Mesendoderm (in vitro differentiated cells): Measurements from ENCODE around the gene UBAP2.

Experiments
- DNase-seq: peaks from one replicate; pipeline ENCODE4 v3.0.0; 2013
- H2AK5ac ChIP-seq: 2 replicates; pipeline ENCODE4 v1.6.1; 2013; ENCODE audit warnings: low read length, inconsistent platforms
- H2BK120ac ChIP-seq: 2 replicates; pipeline ENCODE4 v1.6.1; 2013; ENCODE audit warnings: low read depth, mild to moderate bottlenecking, low read length, moderate library complexity, mixed read lengths
- H2BK15ac ChIP-seq: replicated peaks from 2 replicates; pipeline ENCODE4 v1.6.1; 2013; ENCODE audit warnings: low read depth, mild to moderate bottlenecking, moderate library complexity
- H2BK5ac ChIP-seq: 2 replicates; pipeline ENCODE4 v1.6.1; 2013; ENCODE audit warnings: low read length, inconsistent platforms
- H3K18ac ChIP-seq: 2 replicates; pipeline ENCODE4 v1.6.1; 2013; ENCODE audit warnings: mild to moderate bottlenecking, low read length, mixed read lengths
- H3K23ac ChIP-seq: one replicate; pipeline ENCODE4 v1.6.1; 2013; ENCODE audit warnings: low read length
- H3K27ac ChIP-seq: 2 replicates; pipeline ENCODE4 v1.5.1; 2013; ENCODE audit warnings: low read depth, mild to moderate bottlenecking, inconsistent platforms, low read length, moderate library complexity
- H3K27me3 ChIP-seq: 2 replicates; pipeline ENCODE4 v1.6.1; 2013; ENCODE audit warnings: low read length, control low read depth, mild to moderate bottlenecking, inconsistent platforms; ENCODE audit not compliant: insufficient read depth, poor library complexity
- H3K36me3 ChIP-seq: 2 replicates; pipeline ENCODE4 v1.6.1; 2013; ENCODE audit warnings: low read length, inconsistent platforms; ENCODE audit not compliant: control insufficient read depth, insufficient read depth
- H3K4ac ChIP-seq: one replicate; pipeline ENCODE4 v1.6.1; 2013; ENCODE audit warnings: low read depth, mild to moderate bottlenecking, low read length, moderate library complexity
- H3K4me1 ChIP-seq: 2 replicates; pipeline ENCODE4 v1.6.1; 2013; ENCODE audit warnings: low read depth, low read length, inconsistent platforms; ENCODE audit not compliant: control insufficient read depth
- H3K4me2 ChIP-seq: 2 replicates; pipeline ENCODE4 v1.6.1; 2013; ENCODE audit warnings: low read length
- H3K4me3 ChIP-seq: 2 replicates; pipeline ENCODE4 v1.5.1; 2013; ENCODE audit warnings: mild to moderate bottlenecking, low read length
- H3K56ac ChIP-seq: one replicate; pipeline ENCODE4 v1.6.1; 2013; ENCODE audit warnings: low read length
- H3K79me1 ChIP-seq: 2 replicates; pipeline ENCODE4 v1.6.1; 2013; ENCODE audit warnings: low read length, inconsistent platforms
- H3K79me2 ChIP-seq: 2 replicates; pipeline ENCODE4 v1.6.1; 2013; ENCODE audit warnings: mild to moderate bottlenecking, low read length; ENCODE audit not compliant: control insufficient read depth, insufficient read depth
- H3K9ac ChIP-seq: 2 replicates; pipeline ENCODE4 v1.6.1; 2013; ENCODE audit warnings: low read length, inconsistent platforms
- H4K5ac ChIP-seq: one replicate; pipeline ENCODE4 v1.6.1; 2013; ENCODE audit warnings: low read length
- H4K8ac ChIP-seq: one replicate; pipeline ENCODE4 v1.6.1; 2013; ENCODE audit warnings: low read depth, mild to moderate bottlenecking, control low read depth, low read length, moderate library complexity
- WGBS: extraction: QIAGEN DNeasy Blood & Tissue Kit; methylation state at CpG from one replicate; pipeline ENCODE4 v1.1.7; 2013; ENCODE audit warnings: low lambda C conversion rate, missing lambda C conversion rate; ENCODE audit not compliant: insufficient coverage; ENCODE audit errors: extremely low coverage; 5-methylcytosine and 5-hydroxymethylcytosine counted together

The UBAP2 gene

DNA sequence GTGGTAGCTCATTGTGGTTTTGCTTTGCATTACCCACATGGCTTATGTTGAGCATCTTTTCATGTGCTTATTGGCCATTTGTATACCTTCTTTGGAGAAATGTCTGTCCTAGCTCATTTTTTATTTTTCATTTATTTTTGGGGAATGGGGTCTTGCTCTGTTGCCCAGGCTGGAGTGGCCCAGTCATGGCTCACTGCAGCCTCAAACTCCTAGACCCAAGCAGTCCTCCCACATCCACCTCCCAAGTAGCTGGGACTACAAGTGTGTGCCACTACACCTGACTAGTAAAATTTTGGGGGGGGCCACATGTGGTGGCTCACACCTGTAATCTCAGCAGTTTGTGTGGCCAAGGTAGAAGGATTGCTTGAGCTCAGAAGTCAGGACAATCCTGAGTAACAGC is 154.4 kb downstream of the UBAP2 start:
- no peak overlapping the region for H2AK5ac ChIP-seq
- no peak overlapping the region for H3K18ac ChIP-seq
- DNase-seq: no peak
- no peak overlapping the region for H3K56ac ChIP-seq
- H3K23ac ChIP-seq: no peak overlapping the region
- no peaks in the 10 kb centered on the region for H3K36me3 ChIP-seq
- no peak overlapping the region for H4K5ac ChIP-seq
- no peak overlapping the region for H3K9ac ChIP-seq
- H3K4me3 ChIP-seq: no peak overlapping the region
- H2BK5ac ChIP-seq: no peak overlapping the region
- no peak overlapping the region for H2BK120ac ChIP-seq
- peaks cover 4% of the 10 kb centered on the region for H3K79me2 ChIP-seq
- no peaks in the 10 kb centered on the region for H3K4me1 ChIP-seq
- H4K8ac ChIP-seq: no peak overlapping the region
- H3K27me3 ChIP-seq: no peaks in the 10 kb centered on the region
- H3K27ac ChIP-seq: no peak overlapping the region
- peaks cover 7% of the 10 kb centered on the region for H3K79me1 ChIP-seq
- H3K4ac ChIP-seq: no peak overlapping the region
- no peak overlapping the region for H2BK15ac ChIP-seq
- no peak overlapping the region for H3K4me2 ChIP-seq

GRCh38 chr9:33893861-33894260 is 154.8 kb downstream of the UBAP2 start:
- no peak overlapping the region for H3K4ac ChIP-seq
- no peak for DNase-seq
- no peak overlapping the region for H3K18ac ChIP-seq
- H2BK120ac ChIP-seq: no peak overlapping the region
- H2AK5ac ChIP-seq: no peak overlapping the region
- no peaks in the 10 kb centered on the region for H3K27me3 ChIP-seq
- no peaks in the 10 kb centered on the region for H3K4me1 ChIP-seq
- no peak overlapping the region for H2BK15ac ChIP-seq
- peaks cover 4% of the 10 kb centered on the region for H3K79me2 ChIP-seq
- no peak overlapping the region for H2BK5ac ChIP-seq
- H3K56ac ChIP-seq: no peak overlapping the region
- H3K36me3 ChIP-seq: no peaks in the 10 kb centered on the region
- H4K8ac ChIP-seq: no peak overlapping the region
- no peak overlapping the region for H3K9ac ChIP-seq
- no peak overlapping the region for H3K27ac ChIP-seq
- no peak overlapping the region for H4K5ac ChIP-seq
- no peak overlapping the region for H3K23ac ChIP-seq
- no peak overlapping the region for H3K4me2 ChIP-seq
- H3K79me1 ChIP-seq: peaks cover 7% of the 10 kb centered on the region
- no peak overlapping the region for H3K4me3 ChIP-seq

- no peak overlapping the region for H2BK5ac ChIP-seq
- WGBS: 100% methylated on average over 1 of the region's 2 CpGs
Measured at GRCh38 chr9:33885948-33886347, 162.7 kb downstream of the UBAP2 start.

GRCh38 chr9:33884856-33885701 is 163.6 kb downstream of the UBAP2 start:
- Histone ChIP-seq H3K79me1 (peaks cover 15% of the 10 kb centered on the region), H3K23ac (no peak overlapping the region), H3K27ac (no peak overlapping the region), H4K8ac (no peak overlapping the region), H3K56ac (no peak overlapping the region), H4K5ac (no peak overlapping the region), H3K4me2 (no peak overlapping the region), H3K18ac (no peak overlapping the region), H2AK5ac (no peak overlapping the region), H3K4ac (no peak overlapping the region), H3K27me3 (no peaks in the 10 kb centered on the region), H3K4me1 (peaks cover 4% of the 10 kb centered on the region), H3K4me3 (no peak overlapping the region), H3K79me2 (peaks cover 25% of the 10 kb centered on the region), H2BK5ac (no peak overlapping the region), H3K36me3 (no peaks in the 10 kb centered on the region), H2BK15ac (no peak overlapping the region), H3K9ac (no peak overlapping the region), H2BK120ac (no peak overlapping the region)
- no CpG with 5 or more reads among the region's 5 CpGs for WGBS
- no peak for DNase-seq

More at GRCh38 chr9:33885948-33886347, 162.7 kb downstream of the UBAP2 start:
- no peak overlapping the region for H3K23ac ChIP-seq
- no peaks in the 10 kb centered on the region for H3K4me1 ChIP-seq
- no peak overlapping the region for H3K18ac ChIP-seq
- H2BK120ac ChIP-seq: no peak overlapping the region
- H3K4ac ChIP-seq: no peak overlapping the region
- H3K79me2 ChIP-seq: peaks cover 20% of the 10 kb centered on the region
- no peak overlapping the region for H3K27ac ChIP-seq
- no peaks in the 10 kb centered on the region for H3K36me3 ChIP-seq
- H4K8ac ChIP-seq: no peak overlapping the region
- no peak overlapping the region for H3K9ac ChIP-seq
- no peak overlapping the region for H3K4me2 ChIP-seq
- no peak overlapping the region for H3K56ac ChIP-seq
- peaks cover 10% of the 10 kb centered on the region for H3K79me1 ChIP-seq
- no peak overlapping the region for H3K4me3 ChIP-seq
- no peak overlapping the region for H2AK5ac ChIP-seq
- no peak overlapping the region for H2BK15ac ChIP-seq
- no peak overlapping the region for H4K5ac ChIP-seq
- H3K27me3 ChIP-seq: no peaks in the 10 kb centered on the region
- no peak for DNase-seq

DNA sequence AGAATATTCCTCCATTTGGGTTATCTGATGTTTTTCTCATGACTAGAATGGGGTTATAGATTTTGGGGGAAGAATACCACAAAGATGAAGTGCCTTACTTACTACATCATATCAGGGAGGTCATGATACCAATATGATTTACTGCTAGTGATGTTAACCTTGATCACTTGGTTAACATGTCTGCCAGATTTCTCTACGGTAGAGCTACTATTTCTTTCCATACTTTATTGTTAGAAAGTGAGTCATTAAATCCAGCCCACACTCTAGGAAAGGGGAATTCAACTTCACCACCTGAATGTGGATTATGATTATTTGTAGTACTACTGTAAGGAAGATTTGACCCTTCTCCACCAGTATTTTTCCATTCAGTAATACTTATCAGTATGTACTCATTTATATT is 167.1 kb downstream of the UBAP2 start:
- DNase-seq: no peak
- no CpG with 5 or more reads among the region's 1 CpG for WGBS
- Histone ChIP-seq H3K56ac (no peak overlapping the region), H3K79me1 (peaks cover 20% of the 10 kb centered on the region), H4K5ac (no peak overlapping the region), H3K27ac (no peak overlapping the region), H2BK5ac (no peak overlapping the region), H3K79me2 (peaks cover 39% of the 10 kb centered on the region), H3K9ac (no peak overlapping the region), H3K4me1 (peaks cover 4% of the 10 kb centered on the region), H3K4me3 (no peak overlapping the region), H2BK120ac (no peak overlapping the region), H4K8ac (no peak overlapping the region), H3K27me3 (no peaks in the 10 kb centered on the region), H3K4me2 (no peak overlapping the region), H3K4ac (no peak overlapping the region), H2AK5ac (no peak overlapping the region), H3K18ac (no peak overlapping the region), H2BK15ac (no peak overlapping the region), H3K36me3 (no peaks in the 10 kb centered on the region), H3K23ac (no peak overlapping the region)
